ENCODE results near the gene PFN3.

Gene PFN3

GRCh38 chr5:177430140-177430951 is 29.9 kb upstream of the PFN3 start:
- H3K36me3 ChIP-seq (ENCODE audit: insufficient read depth, low read length) = peaks cover 59% of the 10 kb centered on the region
- no peak for TF ChIP-seq CTCF (IDR thresholded peaks at IDR 0.05; ENCODE audit: borderline replicate concordance, extremely low read depth, low read length, poor library complexity, severe bottlenecking)
- TF ChIP-seq EZH2 (IDR thresholded peaks at IDR 0.05; ENCODE audit: borderline replicate concordance, low read depth, low read length, severe bottlenecking) = no peak
- no peak overlapping the region for H2AFZ ChIP-seq (ENCODE audit: low read depth, low read length)
- peak overlapping the region; percentile 45 for H3K9ac ChIP-seq (ENCODE audit: low read depth, low read length)
- DNase-seq (no peak), ATAC-seq (ENCODE audit: insufficient read depth, low read depth) (no peak)
- peak overlapping the region; percentile 100; the same call in 1 of the 2 replicates for H3K4me2 ChIP-seq (ENCODE audit: insufficient read depth, low read length)
- H3K9me3 ChIP-seq (ENCODE audit: insufficient read depth, low read length, severe bottlenecking) = no peaks in the 10 kb centered on the region
- peaks cover 65% of the 10 kb centered on the region for H3K4me1 ChIP-seq (ENCODE audit: insufficient read depth, low read length)
- H3K27me3 ChIP-seq (ENCODE audit: insufficient read depth, low read length, poor library complexity) = no peaks in the 10 kb centered on the region
- H3K4me3 ChIP-seq (ENCODE audit: low read depth in 1 of 2, low read length in 2 of 2) = no peak overlapping the region
- peaks cover 45% of the 10 kb centered on the region for H3K79me2 ChIP-seq (ENCODE audit: insufficient read depth, low read length)
- H4K20me1 ChIP-seq (ENCODE audit: insufficient read depth, low read length) = peaks cover 70% of the 10 kb centered on the region
- peak overlapping the region; percentile 78 for H3K27ac ChIP-seq (ENCODE audit: low read length)

GRCh38 chr5:177429248-177430040 is 29.0 kb upstream of the PFN3 start:
- TF ChIP-seq EZH2 (IDR thresholded peaks at IDR 0.05; ENCODE audit: borderline replicate concordance, low read depth, low read length, severe bottlenecking) (no peak), CTCF (IDR thresholded peaks at IDR 0.05; ENCODE audit: borderline replicate concordance, extremely low read depth, low read length, poor library complexity, severe bottlenecking) (no peak)
- Histone ChIP-seq H3K4me3 (ENCODE audit: low read depth in 1 of 2, low read length in 2 of 2) (peak overlapping the region in 1 of 2 experiments; percentile 43; a peak in 2 of 4 replicates), H2AFZ (ENCODE audit: low read depth, low read length) (no peak overlapping the region), H3K4me1 (ENCODE audit: insufficient read depth, low read length) (peaks cover 70% of the 10 kb centered on the region), H3K36me3 (ENCODE audit: insufficient read depth, low read length) (peaks cover 50% of the 10 kb centered on the region), H3K9ac (ENCODE audit: low read depth, low read length) (peak overlapping the region; percentile 38), H3K27ac (ENCODE audit: low read length) (peak overlapping the region; percentile 78), H3K27me3 (ENCODE audit: insufficient read depth, low read length, poor library complexity) (no peaks in the 10 kb centered on the region), H3K4me2 (ENCODE audit: insufficient read depth, low read length) (peak overlapping the region; percentile 100), H3K9me3 (ENCODE audit: insufficient read depth, low read length, severe bottlenecking) (no peaks in the 10 kb centered on the region), H3K79me2 (ENCODE audit: insufficient read depth, low read length) (peaks cover 45% of the 10 kb centered on the region), H4K20me1 (ENCODE audit: insufficient read depth, low read length) (peaks cover 67% of the 10 kb centered on the region)
- ATAC-seq (ENCODE audit: insufficient read depth, low read depth) = peak; percentile 46
- peak; percentile 96 for DNase-seq

- no peak for DNase-seq
- Histone ChIP-seq H3K79me2 (ENCODE audit: insufficient read depth, low read length) (peaks cover 45% of the 10 kb centered on the region), H3K27ac (ENCODE audit: low read length) (peak overlapping the region; percentile 71), H3K27me3 (ENCODE audit: insufficient read depth, low read length, poor library complexity) (no peaks in the 10 kb centered on the region), H3K36me3 (ENCODE audit: insufficient read depth, low read length) (peaks cover 42% of the 10 kb centered on the region), H2AFZ (ENCODE audit: low read depth, low read length) (no peak overlapping the region), H3K9ac (ENCODE audit: low read depth, low read length) (peak overlapping the region; percentile 38), H3K4me2 (ENCODE audit: insufficient read depth, low read length) (peak overlapping the region; percentile 100), H3K4me3 (ENCODE audit: low read depth in 1 of 2, low read length in 2 of 2) (peak overlapping the region in 1 of 2 experiments; percentile 43; a peak in 2 of 4 replicates), H3K9me3 (ENCODE audit: insufficient read depth, low read length, severe bottlenecking) (no peaks in the 10 kb centered on the region), H3K4me1 (ENCODE audit: insufficient read depth, low read length) (peaks cover 70% of the 10 kb centered on the region), H4K20me1 (ENCODE audit: insufficient read depth, low read length) (peaks cover 64% of the 10 kb centered on the region)
- TF ChIP-seq EZH2 (IDR thresholded peaks at IDR 0.05; ENCODE audit: borderline replicate concordance, low read depth, low read length, severe bottlenecking) (no peak), CTCF (IDR thresholded peaks at IDR 0.05; ENCODE audit: borderline replicate concordance, extremely low read depth, low read length, poor library complexity, severe bottlenecking) (no peak)
- no peak for ATAC-seq (ENCODE audit: insufficient read depth, low read depth)
These were observed 28.2 kb upstream of the PFN3 start for GRCh38 chr5:177428574-177429217.
